Subcutaneous abdominal adipose tissue (tissue), 5 donors: Measurements from ENCODE around the gene CACNA1I.

Experiments
- H3K27ac ChIP-seq: one replicate; pipeline ENCODE4 v1.7.0; 2013; ENCODE audit warnings: low read depth, mild to moderate bottlenecking, inconsistent platforms, low read length, moderate library complexity
- H3K27me3 ChIP-seq, 5 donors: one replicate each; pipeline ENCODE4 v1.7.0; 2013; ENCODE audit warnings: low read length in 5 of 5, inconsistent platforms in 1 of 5; ENCODE audit not compliant: control insufficient read depth in 5 of 5, insufficient read depth in 4 of 5
- H3K36me3 ChIP-seq, 5 donors: one replicate each; pipeline ENCODE4 v1.7.0; 2013; ENCODE audit warnings: low read length in 5 of 5; ENCODE audit not compliant: control insufficient read depth in 5 of 5, insufficient read depth in 5 of 5
- H3K4me1 ChIP-seq, 5 donors: one replicate each; pipeline ENCODE4 v1.7.0; 2013; ENCODE audit warnings: low read length in 5 of 5, mild to moderate bottlenecking in 3 of 5, moderate library complexity in 1 of 5; ENCODE audit not compliant: control insufficient read depth in 5 of 5, insufficient read depth in 5 of 5
- H3K4me3 ChIP-seq, 5 donors: one replicate each; pipeline ENCODE4 v1.7.0; 2013; ENCODE audit warnings: low read length in 5 of 5, low read depth in 1 of 5
- H3K9ac ChIP-seq, 5 donors: one replicate each; pipeline ENCODE4 v1.7.0; 2013; ENCODE audit warnings: low read length in 5 of 5, mild to moderate bottlenecking in 4 of 5, moderate library complexity in 3 of 5
- H3K9me3 ChIP-seq, 5 donors: one replicate each; pipeline ENCODE4 v1.7.0; 2013; ENCODE audit warnings: low read length in 5 of 5; ENCODE audit not compliant: control insufficient read depth in 5 of 5
- donor health status: healthy.
- donor health status: healthy.
- donor health status: healthy.
- donor health status: healthy.
- donor health status: healthy.

Gene CACNA1I

DNA sequence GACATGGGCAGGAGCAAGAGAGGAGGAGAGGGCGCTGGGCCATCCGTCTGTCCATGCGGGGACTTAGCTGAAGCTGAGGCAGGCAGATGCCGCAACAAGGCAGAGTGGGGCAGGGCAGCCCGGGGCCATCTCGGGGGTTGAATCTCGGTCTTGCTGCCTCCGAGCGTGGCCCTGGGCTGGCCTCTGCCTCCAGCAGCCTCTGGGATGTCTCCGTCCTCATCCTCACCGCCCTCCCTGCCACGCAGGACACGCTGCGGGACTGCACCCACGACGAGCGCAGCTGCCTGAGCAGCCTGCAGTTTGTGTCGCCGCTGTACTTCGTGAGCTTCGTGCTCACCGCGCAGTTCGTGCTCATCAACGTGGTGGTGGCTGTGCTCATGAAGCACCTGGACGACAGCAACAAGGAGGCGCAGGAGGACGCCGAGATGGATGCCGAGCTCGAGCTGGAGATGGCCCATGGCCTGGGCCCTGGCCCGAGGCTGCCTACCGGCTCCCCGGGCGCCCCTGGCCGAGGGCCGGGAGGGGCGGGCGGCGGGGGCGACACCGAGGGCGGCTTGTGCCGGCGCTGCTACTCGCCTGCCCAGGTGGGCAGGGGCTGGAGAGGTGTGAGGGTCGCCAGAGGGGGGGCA is 108.4 kb downstream of the CACNA1I start:
- Histone ChIP-seq H3K9me3 (peaks cover 0 to 3% (median 0%) of the 10 kb centered on the region in 5 donors), H3K27ac (no peak overlapping the region), H3K27me3 (peaks cover 3 to 24% (median 19%) of the 10 kb centered on the region in 5 donors), H3K4me3 (no peak overlapping the region), H3K9ac (no peak overlapping the region), H3K4me1 (no peaks in the 10 kb centered on the region), H3K36me3 (no peaks in the 10 kb centered on the region)

DNA sequence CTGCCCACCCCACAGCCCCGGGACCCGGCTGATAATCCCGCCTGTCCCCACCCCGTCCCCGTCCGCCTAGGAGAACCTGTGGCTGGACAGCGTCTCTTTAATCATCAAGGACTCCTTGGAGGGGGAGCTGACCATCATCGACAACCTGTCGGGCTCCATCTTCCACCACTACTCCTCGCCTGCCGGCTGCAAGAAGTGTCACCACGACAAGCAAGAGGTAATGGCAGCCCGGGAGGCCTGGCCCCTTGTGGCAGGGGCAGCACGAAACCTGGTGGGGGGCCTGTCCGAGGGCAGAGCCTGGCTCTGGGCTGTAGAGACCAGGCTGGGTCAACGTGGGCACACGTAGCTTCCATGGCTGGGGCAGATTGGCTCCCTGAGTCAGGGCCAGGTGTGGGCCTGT is 109.1 kb downstream of the CACNA1I start:
- no peak overlapping the region for H3K27ac ChIP-seq
- H3K9me3 ChIP-seq = no peaks in the 10 kb centered on the region
- no peaks in the 10 kb centered on the region for H3K4me1 ChIP-seq
- no peak overlapping the region for H3K4me3 ChIP-seq
- H3K9ac ChIP-seq = no peak overlapping the region
- H3K36me3 ChIP-seq = no peaks in the 10 kb centered on the region
- H3K27me3 ChIP-seq = peaks cover 3 to 31% (median 19%) of the 10 kb centered on the region in 5 donors

- Histone ChIP-seq H3K9ac (no peak overlapping the region), H3K27me3 (peaks cover 5 to 36% (median 22%) of the 10 kb centered on the region in 5 donors), H3K4me1 (no peaks in the 10 kb centered on the region), H3K27ac (no peak overlapping the region), H3K4me3 (no peak overlapping the region), H3K36me3 (no peaks in the 10 kb centered on the region), H3K9me3 (no peaks in the 10 kb centered on the region)
Measured at GRCh38 chr22:39680486-39680885, 109.9 kb downstream of the CACNA1I start.

DNA sequence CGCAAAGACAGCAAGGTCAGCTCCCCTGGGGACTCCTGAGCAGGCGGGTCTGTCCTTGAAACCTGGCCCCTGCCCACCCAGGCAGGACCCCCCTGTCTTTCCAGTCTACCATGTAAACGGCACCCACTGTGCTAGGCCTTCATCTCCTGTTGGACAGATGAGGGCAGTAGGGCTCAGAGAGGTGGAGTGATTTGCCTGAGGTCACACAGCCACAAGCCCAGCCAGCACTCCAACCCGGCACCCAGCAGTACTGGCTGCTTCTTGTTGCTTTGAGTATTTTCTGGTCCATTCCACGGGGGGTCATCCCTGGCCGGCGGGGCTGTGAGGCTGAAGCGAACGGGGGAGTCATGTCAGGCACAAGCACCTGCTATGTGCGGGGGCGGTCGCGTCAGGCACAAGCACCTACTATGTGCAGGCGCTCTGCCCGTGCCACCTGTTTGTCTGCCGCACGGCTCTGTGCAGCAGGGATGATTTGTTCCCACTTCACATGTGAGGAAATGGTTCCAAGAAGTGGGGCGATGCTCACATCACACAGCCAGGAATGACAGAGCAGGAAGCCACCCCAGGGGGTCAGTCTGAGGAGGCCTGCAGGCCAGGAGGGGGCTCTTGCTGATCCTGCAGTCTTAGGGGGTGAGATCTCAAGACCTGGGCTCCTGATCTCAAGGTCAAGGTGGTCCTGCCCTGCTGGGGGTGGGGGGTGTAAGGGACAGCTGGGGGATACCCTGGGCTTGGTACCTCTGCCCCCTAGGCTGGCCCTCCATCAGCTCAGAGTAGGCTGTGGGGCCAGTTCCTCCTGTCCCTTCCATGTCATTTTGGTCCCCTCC is 110.7 kb downstream of the CACNA1I start:
- Histone ChIP-seq H3K4me3 (no peak overlapping the region), H3K4me1 (no peaks in the 10 kb centered on the region), H3K36me3 (no peaks in the 10 kb centered on the region), H3K9me3 (no peaks in the 10 kb centered on the region), H3K9ac (no peak overlapping the region), H3K27me3 (peaks cover 8 to 38% (median 23%) of the 10 kb centered on the region in 5 donors), H3K27ac (no peak overlapping the region)

DNA sequence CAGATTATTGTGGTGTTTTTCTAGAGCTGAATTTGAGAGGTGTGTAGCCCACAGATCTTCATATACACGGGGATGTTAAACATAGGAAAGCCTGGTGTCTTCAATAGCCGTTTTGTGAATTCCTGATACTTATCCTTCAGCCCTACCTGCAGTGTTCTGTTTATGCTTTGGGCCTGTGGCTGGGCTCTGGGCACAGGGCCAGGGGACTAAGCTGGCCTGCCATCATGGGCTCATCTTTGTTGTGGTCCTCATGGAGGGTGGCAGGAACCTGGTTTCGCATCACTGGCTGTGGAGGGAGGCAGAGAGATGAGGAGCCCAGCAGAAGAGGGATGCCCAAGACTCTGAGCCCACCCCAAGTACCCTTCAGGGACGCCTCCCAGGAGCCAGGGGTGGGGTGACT is 112.4 kb downstream of the CACNA1I start:
- peaks cover 11 to 48% (median 29%) of the 10 kb centered on the region in 5 donors for H3K27me3 ChIP-seq
- H3K4me3 ChIP-seq = no peak overlapping the region

DNA sequence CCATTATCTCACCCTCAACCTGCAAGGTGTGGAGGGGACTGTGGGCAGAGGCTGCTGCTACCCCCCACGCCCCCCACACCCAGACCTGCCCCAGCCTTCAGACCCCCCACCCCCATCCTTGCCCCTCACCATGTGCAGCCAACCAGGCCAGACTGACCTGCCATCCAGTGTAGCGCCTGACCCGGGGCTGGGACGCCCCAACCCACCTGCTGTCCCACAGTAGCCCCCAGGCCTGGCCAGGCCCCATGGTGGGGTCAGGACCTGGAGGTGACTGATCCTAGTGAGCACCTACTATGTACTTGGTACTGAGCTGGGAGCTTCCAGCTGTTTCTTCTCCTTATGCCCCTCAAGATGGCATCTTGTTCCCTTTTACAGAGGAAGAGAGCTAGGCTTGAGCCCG is 113.1 kb downstream of the CACNA1I start:
- H3K27me3 ChIP-seq = peaks cover 17 to 53% (median 35%) of the 10 kb centered on the region in 5 donors
- H3K4me3 ChIP-seq = no peak overlapping the region
- no peaks in the 10 kb centered on the region for H3K36me3 ChIP-seq
- no peaks in the 10 kb centered on the region for H3K4me1 ChIP-seq
- no peak overlapping the region for H3K9ac ChIP-seq
- no peak overlapping the region for H3K27ac ChIP-seq
- H3K9me3 ChIP-seq = no peaks in the 10 kb centered on the region

More for the DNA sequence above, 112.4 kb downstream of the CACNA1I start:
- Histone ChIP-seq H3K9me3 (no peaks in the 10 kb centered on the region), H3K9ac (no peak overlapping the region), H3K27ac (no peak overlapping the region), H3K36me3 (no peaks in the 10 kb centered on the region), H3K4me1 (no peaks in the 10 kb centered on the region)

DNA sequence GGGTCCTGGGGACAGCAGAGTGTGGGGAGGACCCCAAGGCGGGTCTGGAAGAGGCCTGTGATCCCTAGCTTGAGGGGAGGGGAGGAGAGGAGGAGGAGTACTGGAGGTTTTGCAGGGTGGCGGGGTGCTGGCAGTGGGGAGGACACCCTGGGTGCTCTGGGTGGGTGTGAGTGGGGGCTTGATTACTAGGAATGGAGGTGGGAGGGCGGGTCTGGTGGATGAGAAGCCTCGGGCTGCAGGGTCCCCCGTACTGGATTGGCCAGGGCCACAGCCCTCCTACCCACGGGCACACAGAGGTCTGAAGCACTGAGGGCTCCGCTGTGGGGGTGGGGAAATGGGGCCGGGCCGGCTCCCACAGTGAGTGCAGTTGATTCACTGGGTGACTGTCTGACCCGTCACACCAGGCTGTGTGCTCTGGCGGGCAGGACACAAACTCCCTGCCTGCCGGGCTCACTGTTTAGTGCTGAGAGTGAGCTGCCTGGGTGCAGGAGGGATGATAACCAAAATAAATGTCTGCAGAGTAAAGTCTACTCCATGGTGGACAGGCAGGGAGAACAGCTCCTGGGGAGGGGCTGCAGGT is 114.2 kb downstream of the CACNA1I start:
- Histone ChIP-seq H3K9ac (no peak overlapping the region), H3K9me3 (no peaks in the 10 kb centered on the region), H3K4me1 (no peaks in the 10 kb centered on the region), H3K36me3 (no peaks in the 10 kb centered on the region), H3K27ac (no peak overlapping the region), H3K4me3 (no peak overlapping the region), H3K27me3 (peaks cover 20 to 54% (median 42%) of the 10 kb centered on the region in 5 donors)

DNA sequence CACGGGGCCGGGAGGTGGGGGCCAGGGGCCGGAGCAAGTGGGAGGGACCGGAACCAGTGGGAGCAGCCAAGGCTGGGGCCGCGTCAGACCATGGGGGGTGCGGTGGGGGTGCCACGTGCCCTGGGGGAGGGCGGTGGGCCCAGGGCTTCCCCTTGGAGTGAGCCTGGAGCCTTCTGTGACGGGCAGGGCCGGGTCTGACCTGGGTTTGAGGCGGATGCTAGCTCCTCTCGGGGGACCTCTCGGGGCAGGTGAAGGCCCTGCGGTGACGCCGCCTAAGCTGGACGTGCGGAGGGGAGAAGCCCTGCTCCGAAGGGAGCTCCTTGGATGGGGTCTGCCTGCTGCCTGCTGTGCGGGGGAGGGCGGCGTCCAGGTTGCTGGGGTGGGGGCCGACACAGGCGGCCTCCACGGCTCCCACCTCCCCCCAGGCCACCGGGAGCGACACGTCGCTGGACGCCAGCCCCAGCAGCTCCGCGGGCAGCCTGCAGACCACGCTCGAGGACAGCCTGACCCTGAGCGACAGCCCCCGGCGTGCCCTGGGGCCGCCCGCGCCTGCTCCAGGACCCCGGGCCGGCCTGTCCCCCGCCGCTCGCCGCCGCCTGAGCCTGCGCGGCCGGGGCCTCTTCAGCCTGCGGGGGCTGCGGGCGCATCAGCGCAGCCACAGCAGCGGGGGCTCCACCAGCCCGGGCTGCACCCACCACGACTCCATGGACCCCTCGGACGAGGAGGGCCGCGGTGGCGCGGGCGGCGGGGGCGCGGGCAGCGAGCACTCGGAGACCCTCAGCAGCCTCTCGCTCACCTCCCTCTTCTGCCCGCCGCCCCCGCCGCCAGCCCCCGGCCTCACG is 115.0 kb downstream of the CACNA1I start:
- Histone ChIP-seq H3K36me3 (no peaks in the 10 kb centered on the region), H3K9ac (no peak overlapping the region), H3K27ac (no peak overlapping the region), H3K27me3 (peaks cover 20 to 60% (median 47%) of the 10 kb centered on the region in 5 donors), H3K9me3 (no peaks in the 10 kb centered on the region), H3K4me3 (no peak overlapping the region), H3K4me1 (no peaks in the 10 kb centered on the region)

- Histone ChIP-seq H3K27ac (no peak overlapping the region), H3K9ac (no peak overlapping the region), H3K9me3 (no peaks in the 10 kb centered on the region), H3K36me3 (no peaks in the 10 kb centered on the region), H3K4me3 (no peak overlapping the region), H3K27me3 (peaks cover 26 to 61% (median 54%) of the 10 kb centered on the region in 5 donors), H3K4me1 (no peaks in the 10 kb centered on the region)
Measured at GRCh38 chr22:39686178-39686620, 115.6 kb downstream of the CACNA1I start.
